IPS-NIHi7 (cell line): Measurements from ENCODE around the gene MAGEB16.

Source experiments
- DNase-seq: peaks from one replicate; pipeline ENCODE4 v3.0.0; 2012; ENCODE audit warnings: mixed read lengths; ENCODE audit errors: extremely low spot score

Gene MAGEB16

DNA sequence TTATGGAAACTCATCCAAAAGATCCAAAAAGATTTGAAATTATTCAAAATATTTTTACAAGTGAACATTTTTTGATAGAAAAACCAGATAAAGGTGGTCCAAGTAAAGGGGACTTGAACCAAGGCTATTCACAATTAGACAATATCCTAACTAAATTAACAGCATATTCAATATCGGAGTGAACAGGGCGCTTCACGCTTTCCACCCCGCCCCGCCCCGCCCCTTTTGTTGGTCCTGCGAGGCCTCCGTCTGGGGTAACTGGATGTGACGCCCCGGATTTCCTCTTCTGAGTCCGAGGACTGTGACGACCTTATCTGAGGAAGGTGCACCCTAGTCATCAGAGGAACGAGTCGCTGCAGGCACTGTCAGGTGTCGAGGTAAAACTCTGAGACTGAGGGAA is at the start of gene MAGEB16:
Gene MAGEB16 (plus strand): TSS at position 301 of the 400 bp plus-strand sequence. CDS start 3,855 bp downstream, outside the sequence.
- no peak for DNase-seq

DNA sequence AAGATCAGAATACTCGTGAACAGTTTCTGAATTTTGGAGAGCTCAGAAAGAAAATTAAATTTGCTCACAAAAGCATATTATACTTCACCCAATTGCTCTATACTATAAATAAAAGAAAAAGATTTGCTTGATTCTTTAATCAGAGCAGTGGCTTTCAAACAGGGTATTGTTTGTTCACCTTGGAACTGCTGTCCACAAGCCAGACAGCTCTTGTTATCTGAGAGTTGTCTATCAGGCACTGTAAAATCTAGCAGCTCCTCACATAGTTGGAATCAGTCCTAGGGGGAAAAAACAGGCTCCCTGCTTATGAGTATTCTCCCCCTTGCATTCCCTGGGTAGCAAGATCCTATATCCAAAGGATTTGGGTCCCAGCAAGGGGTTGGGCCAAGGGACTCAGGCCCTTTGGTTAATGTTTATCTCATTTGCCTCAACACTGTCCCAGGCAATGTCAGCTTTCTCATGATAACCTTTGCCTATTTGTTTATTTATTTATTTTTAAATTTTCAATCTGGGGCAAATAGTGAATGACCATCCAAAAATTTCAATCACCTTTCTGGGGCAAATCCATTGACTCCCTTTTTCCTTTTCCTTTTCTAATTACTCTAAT is 24.1 kb upstream of the MAGEB16 start:
- DNase-seq: no peak

DNA sequence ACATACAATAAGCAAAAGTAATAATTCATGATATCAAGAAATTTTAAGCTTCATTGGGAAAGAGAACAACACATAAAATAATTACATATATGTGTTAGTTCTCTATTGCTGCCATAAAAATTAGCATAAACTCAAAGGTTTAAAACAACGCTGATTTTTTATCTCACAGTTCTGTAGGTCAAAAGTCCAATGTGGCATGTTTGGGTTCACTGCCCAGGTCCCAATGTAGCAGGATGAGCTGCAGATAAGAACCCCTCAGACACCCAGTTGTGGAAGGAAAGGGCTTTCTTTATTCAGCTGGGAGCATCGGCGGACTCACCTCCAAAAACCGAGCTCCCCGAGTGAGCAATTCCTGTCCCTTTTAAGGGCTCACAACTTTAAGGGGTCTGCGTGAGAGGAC is 13.1 kb upstream of the MAGEB16 start:
- no peak for DNase-seq

DNA sequence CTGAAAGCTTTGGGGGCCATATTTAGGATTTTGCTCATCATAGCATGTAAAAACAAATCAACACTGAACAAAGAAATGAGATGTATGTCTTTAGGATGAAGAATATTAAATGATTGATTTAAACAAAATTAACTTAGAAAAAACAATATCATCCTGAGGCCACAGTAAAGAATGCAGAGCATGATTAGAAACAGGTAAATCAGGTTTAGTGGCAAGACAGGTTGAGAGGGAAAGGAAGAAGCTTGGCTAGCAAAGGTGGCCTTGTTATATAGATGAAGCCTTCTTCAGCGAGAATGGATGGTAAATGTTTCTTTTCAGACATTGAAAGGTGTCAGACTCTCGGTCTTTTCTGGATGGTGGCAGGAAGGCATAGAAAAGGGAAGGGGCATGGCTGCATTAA is 11.9 kb upstream of the MAGEB16 start:
- DNase-seq: no peak

DNA sequence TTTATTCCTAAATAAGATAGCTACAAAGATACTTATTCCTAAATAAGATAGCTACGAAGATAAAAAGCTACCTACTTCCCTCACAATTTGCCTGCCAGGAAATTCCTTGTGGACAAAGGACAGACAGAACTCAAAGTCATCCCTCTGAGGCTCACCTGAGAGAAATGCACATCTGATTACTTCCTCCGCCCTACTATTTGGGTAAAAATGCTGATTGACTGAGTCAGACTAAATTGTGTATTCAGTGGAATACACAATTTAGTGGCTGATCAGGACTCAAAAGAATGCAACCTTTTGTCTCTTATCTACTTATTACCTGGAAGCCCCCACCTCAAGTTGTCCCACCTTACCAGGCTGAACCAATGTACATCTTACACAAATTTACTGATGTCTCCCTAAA is 10.3 kb upstream of the MAGEB16 start:
- no peak for DNase-seq

DNA sequence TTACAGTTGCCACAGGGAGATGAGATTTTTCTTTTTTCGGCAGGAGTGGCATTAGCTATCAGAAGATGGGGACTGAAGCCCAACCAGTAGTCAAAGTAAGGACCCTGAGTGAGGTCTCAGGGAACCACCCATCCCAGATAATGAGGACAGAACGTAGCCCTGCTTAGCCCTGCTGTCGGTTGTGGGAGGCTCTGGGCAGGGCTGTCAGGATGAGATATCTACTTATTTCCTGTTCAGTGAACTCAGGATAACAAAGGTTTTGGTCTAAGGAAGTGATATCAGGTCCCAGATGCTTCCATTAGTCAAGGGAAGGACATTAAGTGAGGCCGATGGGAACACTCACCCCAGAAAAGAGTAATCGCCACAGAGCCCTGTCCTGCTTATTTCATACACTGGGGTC is 2.3 kb downstream of the MAGEB16 start:
- no peak for DNase-seq

DNA sequence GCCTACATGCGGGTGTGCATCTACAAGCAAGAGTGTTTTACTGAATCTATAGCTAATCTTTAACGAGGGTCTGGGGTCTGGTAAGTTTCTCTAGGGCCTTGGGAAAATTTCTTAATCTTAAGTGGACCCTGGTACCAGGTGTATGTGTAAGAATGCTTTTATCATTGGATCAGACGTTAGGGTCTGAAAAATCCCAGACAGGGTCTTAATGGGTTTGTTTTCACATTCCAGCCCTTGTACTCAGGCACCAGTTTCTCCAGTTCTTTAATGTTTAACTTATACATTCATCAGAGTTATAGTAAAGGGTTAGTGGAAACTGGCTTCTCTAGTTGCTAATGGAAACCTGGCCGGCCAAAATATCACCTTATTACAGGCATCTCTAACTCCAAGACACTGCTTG is 11.6 kb downstream of the MAGEB16 start:
- no peak for DNase-seq

DNA sequence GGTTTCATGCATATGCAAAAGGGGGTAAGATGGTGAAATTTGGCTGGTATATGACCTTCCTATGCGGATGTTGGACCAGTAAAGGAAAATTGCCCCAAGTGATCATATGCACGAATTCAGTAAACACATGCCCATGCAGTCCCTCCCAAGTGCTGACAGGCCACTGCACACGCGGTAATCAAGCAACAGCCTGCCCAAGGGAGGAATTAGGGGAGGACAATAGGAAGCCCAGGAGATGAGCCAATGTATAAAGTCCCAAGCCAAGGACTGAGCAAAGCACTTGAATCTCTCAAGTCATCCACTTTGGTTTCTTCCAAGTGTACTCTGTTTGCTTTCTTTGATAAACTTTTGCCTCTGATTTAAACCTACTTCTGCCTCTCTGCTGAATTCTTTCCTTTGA is 21.1 kb downstream of the MAGEB16 start:
- no peak for DNase-seq

DNA sequence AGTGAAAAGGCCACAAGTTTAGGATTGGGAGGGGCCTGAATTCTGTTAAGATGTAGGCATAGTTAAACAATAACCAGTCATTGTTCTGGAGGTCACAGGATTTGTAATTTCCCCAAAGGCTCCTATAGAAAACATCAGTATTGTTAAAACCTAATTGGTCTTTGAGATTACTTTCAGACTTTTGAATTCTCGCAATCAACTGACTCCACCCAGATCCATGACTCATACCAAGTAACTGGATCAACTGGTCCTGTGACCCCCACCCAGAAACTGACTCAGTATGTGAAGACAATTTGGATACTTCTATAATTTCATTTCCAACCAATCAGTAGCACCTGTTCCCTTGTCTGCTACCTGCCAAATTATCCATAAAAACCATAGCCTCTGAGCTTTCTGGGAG is 28.4 kb downstream of the MAGEB16 start:
- DNase-seq: no peak

DNA sequence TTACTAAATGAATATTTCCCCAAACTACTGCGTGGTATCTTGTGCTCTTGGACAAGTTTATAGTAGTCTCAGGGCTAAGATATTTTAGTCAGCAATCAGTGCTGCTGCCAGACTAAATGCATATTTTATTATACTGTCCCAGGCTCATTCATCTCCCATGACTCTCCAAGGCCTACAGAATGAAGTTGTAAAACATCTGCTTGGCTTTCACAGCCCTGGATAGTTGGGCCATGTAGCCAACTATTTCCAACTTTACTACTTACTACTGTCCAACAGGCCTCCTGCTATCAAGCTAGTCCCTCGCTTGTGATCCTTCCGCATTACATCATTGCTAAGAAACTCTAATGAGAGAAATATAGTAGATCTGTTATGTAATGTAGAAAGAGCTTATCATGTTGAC is 31.4 kb downstream of the MAGEB16 start:
- DNase-seq: no peak

DNA sequence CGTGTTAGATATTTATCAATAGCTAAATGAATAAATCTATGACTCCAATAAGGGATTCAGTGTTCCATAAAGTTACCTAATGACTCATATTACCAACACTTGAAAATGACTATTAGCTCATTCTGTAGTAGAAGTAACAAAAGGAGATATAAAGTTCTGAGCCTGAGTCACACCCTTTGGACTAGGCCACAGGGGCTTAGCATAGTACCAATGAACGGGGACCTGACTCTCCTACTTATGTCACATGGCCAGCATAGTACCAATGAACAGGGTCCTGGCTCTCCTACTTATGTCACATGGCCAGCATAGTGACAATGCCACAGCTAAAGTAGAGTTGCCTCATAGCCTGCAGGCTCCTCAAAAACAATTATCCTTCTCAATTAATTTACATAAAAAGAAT is 43.7 kb downstream of the MAGEB16 start:
- DNase-seq: no peak

DNA sequence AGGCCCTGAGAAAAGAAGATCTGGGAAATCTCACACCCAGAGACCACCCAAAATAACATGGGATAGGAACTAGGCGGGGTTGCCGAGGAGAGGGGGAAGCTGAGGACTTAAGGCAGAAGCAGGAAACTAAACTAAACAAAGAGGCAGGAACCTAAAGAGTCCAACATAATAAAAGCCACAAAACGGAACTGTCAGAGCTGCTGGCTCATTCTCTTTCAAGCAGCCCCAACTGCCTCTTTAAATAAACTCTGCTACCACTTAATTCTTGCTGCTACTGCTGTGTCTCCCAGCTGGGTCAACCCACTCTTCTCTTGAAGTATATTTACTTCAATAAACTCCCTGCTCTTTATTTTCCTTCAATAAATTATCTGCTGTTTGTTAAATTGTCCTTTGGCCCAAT is 44.5 kb downstream of the MAGEB16 start:
- no peak for DNase-seq

DNA sequence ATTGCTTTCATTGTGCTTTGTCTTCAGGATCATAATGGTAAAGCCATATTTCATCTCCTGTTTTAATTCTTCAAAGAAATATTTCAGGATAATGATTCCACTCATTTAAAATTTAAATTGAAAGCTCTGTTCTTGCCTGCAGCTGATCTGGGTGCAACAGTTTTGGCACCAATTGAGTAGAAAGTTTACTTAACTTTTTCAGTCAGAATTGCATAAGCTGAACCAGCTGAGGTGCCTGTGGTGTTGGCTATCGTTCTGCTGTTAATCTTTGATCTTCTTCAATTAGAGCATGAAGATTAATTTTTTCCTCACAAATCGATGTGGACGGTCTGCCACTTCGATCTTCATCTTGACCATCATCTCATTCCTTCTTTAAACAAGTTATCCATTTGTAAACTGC is 49.6 kb downstream of the MAGEB16 start:
- DNase-seq: no peak
